Fibroblast of the aortic adventitia (primary cell): ENCODE results near the gene VSIR. TPM values are rescaled to one million over a fixed set of nuclear protein-coding genes. Genes with fewer than 3 reads are reported as not detected.

Source experiments
- DNase-seq: peaks from one replicate; pipeline ENCODE4 v3.0.0-alpha.2; 2010; ENCODE audit warnings: low read depth
- H3K4me3 ChIP-seq: 2 replicates; pipeline ENCODE4 v1.5.1; 2011; ENCODE audit warnings: low read depth, mild to moderate bottlenecking, control low read depth, low read length, moderate library complexity
- CTCF ChIP-seq: IDR thresholded peaks from 2 replicates; pipeline ENCODE4 v1.5.1; 2011; ENCODE audit warnings: mild to moderate bottlenecking, low read length, control low read depth, inconsistent platforms; ENCODE audit not compliant: insufficient read depth
- total RNA-seq: library from RNA; depleted of rRNA; stranded (reverse); fragments of >200 nt; gene quantifications from 2 replicates; pipeline ENCODE4 v1.2.3, GENCODE V29; 2012; ENCODE audit warnings: low replicate concordance

Gene VSIR
- total RNA-seq, 1 donor, result 16.9 TPM

GRCh38 chr10:71722849-71723248, 50.5 kb downstream of the VSIR start:
- no peak for TF ChIP-seq CTCF
- DNase-seq, result no peak
- H3K4me3 ChIP-seq, result no peak overlapping the region

DNA sequence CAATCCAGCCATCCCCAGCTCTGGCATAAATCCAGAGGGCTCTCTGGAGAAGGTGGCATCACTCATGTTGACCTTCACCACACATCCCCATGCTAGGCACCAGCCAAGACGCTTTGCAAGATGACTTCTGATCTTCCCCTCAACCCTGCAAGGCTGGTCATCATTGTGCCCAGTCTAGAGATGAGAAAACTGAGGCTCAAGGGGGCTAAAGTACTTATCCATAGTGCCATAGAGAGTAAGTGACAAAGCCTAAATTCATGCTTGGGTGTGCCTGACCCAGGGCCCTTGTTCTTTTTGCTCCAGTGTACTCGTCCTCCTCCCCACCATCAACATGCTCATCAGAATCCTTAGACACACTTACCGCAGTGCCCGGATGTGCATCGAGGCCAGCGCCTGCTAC, 52.0 kb downstream of the VSIR start:
- no peak for DNase-seq
- TF ChIP-seq CTCF, result no peak

DNA sequence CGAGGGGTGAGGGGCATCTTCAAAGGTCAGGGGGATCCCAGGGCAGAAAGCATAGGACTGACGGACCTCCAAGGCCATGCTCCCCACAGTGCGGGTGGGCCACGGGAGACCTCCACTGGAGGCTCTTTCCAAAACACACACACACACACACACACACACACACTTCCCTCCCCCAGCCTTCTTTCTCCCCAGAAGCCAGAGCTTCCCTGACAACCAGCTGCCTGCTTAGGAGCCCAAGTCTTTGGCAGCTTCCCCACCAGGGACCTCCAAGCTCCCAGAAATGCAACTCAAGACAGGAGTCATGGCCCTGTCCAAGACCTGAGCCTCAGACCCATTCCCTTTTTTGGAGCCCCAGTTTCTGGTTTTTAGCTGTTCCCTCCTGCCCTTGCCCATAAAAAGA, 53.0 kb downstream of the VSIR start:
- no peak for DNase-seq
- no peak for TF ChIP-seq CTCF
- no peak overlapping the region for H3K4me3 ChIP-seq

More for the DNA sequence above, 52.0 kb downstream of the VSIR start:
- no peak overlapping the region for H3K4me3 ChIP-seq

GRCh38 chr10:71719464-71720201, 53.7 kb downstream of the VSIR start, which contains the start of gene C10orf105:
Gene C10orf105 (minus strand): TSS chr10:71719778. CDS start chr10:71716337, 3,441 bp downstream.
- DNase-seq, result no peak
- H3K4me3 ChIP-seq, result no peak within 1 kb of the TSS
- TF ChIP-seq CTCF, result no peak

- H3K4me3 ChIP-seq, result no peak overlapping the region
- DNase-seq, result peak; percentile 66
- no peak for TF ChIP-seq CTCF
Observed at GRCh38 chr10:71719042-71719441, 54.3 kb downstream of the VSIR start.

- no peak for TF ChIP-seq CTCF
- DNase-seq, result no peak
- H3K4me3 ChIP-seq, result no peak overlapping the region
Observed at GRCh38 chr10:71718165-71718698, 55.1 kb downstream of the VSIR start.
